GM10248 (cell line): ENCODE data around the gene VWA1.
"Not testable (repeated sequence)": the region's sequence is repeated elsewhere in the genome, so short reads cannot be mapped to it uniquely, and the experiment has no call there.

Experiments
- CTCF ChIA-PET: fragments of 300-600 bp; sonication (Branson Sonifier 250); formaldehyde crosslinking; extraction: SDS; loops from one replicate; lab custom pipeline; 2021; ENCODE audit warnings: antibody characterized with exemption; lab: Yijun Ruan, JAX
- POLR2A ChIA-PET: fragments of 350-650 bp; sonication (Branson Sonifier 250); formaldehyde crosslinking; extraction: SDS; loops from one replicate; lab custom pipeline; 2020; ENCODE audit warnings: antibody characterized with exemption; lab: Yijun Ruan, JAX
- DNase-seq: peaks from one replicate; pipeline ENCODE4 v3.0.0; 2012; ENCODE audit errors: extremely low spot score
- TF ChIP-seq, protein P1 (sequence below): IDR thresholded peaks from 2 replicates; pipeline ENCODE4 v1.5.1; 2012; ENCODE audit warnings: mild to moderate bottlenecking, low read depth; ENCODE audit errors: extremely low read depth, missing control alignments, control extremely low read depth

VWA1 gene

DNA sequence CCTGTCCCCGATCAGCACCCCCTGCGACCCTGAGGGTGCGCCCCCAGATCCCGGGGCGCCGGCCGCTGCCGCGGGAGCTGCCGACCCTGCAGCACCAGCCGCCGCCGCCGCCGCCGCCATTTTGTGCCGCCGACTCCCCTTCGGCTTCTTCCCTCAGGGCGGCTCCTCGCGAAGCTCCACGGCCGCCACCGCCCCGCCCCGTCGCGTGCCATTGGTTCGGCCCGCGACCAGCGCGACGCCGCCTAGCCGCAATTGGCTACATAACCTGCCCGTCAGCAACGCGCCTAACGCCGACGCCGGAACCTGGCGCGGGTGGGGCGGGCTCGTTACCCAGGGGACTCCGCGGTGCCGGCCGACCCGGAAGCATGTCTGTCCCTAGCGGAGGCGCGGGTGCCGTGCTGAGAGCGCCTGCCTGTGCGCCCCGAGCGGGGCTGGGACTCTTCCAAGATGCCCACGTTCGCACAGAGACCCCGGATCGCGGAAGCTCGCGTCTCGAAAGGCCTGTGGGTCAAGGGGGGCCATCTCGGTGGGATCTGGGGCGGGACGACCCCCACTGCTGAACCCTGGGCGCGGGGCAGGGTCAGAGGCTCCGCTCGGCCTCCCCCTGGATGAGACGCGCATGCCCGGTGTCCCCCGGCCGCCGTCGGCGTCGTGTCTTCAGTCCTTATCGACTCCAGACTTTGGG lies 36.2 kb upstream of the VWA1 start, which contains the start of gene CCNL2:
Gene CCNL2 (minus strand): TSS at position 149 of the 685 bp plus-strand sequence. CDS start 29 bp downstream, at position 120.
- DNase-seq = peak; percentile 99
- ChIA-PET CTCF (interaction anchor here (0.8 to 2.9 kb wide), 12 partner anchors 10 to 106 kb away, joined by 3 to 20 read pairs (median 6); partner anchors contain the start of gene AURKAIP1), POLR2A (interaction anchor here (1.0 to 1.4 kb wide), 3 partner anchors 10 to 27 kb away, joined by 4 to 8 read pairs (median 5); partner anchors contain the start of gene AURKAIP1)
- TF ChIP-seq, protein P1, sequence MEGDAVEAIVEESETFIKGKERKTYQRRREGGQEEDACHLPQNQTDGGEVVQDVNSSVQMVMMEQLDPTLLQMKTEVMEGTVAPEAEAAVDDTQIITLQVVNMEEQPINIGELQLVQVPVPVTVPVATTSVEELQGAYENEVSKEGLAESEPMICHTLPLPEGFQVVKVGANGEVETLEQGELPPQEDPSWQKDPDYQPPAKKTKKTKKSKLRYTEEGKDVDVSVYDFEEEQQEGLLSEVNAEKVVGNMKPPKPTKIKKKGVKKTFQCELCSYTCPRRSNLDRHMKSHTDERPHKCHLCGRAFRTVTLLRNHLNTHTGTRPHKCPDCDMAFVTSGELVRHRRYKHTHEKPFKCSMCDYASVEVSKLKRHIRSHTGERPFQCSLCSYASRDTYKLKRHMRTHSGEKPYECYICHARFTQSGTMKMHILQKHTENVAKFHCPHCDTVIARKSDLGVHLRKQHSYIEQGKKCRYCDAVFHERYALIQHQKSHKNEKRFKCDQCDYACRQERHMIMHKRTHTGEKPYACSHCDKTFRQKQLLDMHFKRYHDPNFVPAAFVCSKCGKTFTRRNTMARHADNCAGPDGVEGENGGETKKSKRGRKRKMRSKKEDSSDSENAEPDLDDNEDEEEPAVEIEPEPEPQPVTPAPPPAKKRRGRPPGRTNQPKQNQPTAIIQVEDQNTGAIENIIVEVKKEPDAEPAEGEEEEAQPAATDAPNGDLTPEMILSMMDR = no peak

DNA sequence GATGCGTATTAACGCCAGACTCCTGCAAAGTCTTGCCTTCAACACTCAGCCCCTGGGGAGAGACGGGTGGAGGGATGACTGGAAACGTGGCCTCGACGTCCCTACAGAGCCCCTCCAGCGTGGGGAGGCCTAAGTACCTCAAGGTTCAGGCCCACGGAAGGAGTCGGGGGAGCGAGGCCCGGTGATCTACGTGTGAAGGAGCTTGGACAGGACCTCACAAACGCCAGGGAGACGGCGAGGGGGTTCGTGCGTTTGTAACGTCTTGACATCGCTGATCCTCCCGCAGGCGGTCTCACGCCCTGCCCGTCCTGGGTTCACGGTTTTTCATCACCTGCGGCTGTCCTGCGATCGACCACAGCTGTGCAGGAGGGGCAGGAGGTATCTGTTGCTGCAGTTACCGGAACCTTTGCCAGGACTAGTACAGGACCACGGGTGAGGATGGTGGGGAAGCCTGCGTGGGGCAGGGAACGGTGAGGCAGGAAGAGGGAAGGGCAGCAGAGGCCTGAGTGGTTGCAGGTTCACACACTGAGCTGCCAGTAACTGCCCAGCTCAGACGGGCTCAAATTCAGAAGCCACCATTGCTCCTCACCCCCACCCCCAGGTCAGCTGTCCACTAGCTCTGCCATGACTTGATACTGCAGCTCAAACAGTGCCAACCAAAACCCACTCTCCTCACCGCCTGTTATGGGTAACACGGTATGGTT lies 35.5 kb upstream of the VWA1 start:
- CTCF ChIA-PET = interaction anchor here (0.9 to 2.9 kb wide), 9 partner anchors 9 to 105 kb away, joined by 3 to 20 read pairs (median 6); partner anchors contain the start of gene AURKAIP1
- POLR2A ChIA-PET = interaction anchor here (1.3 kb wide), 1 partner anchor 24 kb away, joined by 4 read pairs; no protein-coding TSS in a partner anchor
- DNase-seq = no peak
- TF ChIP-seq, protein P1 = no peak

DNA sequence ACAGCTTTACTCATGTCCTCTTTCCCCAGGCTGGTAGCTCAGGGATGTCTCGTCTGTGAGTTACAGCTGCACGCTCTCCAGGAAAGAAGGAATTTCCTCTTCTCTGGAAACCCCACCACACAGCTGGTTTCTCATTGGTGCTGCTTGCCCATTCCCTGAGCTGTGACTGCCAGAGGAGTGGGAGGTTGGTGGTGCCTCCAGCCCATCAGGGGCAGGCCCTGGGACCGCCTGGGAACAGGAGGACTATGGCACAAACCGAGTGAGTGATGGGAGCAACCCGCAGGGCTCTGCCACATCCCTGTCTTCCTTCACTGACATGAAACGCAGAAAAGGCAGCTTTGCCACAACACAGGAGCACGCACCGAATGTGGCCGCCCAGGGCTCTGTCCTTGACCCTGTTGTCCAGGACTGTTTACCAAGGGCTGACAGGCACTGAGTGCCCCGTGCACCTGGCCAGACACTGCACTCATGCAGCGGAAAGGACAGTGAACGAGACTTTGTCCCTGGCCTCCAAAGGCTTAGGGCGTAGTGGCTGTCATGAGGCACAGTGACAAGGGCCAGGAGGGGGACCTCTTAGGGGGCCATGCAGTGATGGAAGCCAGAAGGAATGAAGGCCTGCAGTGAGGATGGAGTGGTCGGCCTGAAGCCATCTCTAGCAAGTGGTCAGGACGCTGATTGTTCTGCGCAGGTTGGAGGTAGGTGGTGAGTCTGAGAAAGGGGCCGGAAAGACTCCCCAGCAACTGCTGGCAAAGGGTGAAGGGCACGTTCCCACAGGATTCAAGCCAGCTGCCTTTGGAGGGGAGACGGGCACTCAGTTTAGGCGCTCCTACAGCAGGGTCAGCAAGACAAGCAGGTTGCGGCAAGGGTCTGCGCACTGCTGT lies 34.7 kb upstream of the VWA1 start:
- no peak for DNase-seq
- ChIA-PET POLR2A (interaction anchor here (1.3 kb wide), 1 partner anchor 25 kb away, joined by 4 read pairs; no protein-coding TSS in a partner anchor), CTCF (interaction anchor here (0.9 to 2.9 kb wide), 9 partner anchors 9 to 104 kb away, joined by 3 to 20 read pairs (median 6); partner anchors contain the start of gene AURKAIP1)
- TF ChIP-seq, protein P1 = no peak

DNA sequence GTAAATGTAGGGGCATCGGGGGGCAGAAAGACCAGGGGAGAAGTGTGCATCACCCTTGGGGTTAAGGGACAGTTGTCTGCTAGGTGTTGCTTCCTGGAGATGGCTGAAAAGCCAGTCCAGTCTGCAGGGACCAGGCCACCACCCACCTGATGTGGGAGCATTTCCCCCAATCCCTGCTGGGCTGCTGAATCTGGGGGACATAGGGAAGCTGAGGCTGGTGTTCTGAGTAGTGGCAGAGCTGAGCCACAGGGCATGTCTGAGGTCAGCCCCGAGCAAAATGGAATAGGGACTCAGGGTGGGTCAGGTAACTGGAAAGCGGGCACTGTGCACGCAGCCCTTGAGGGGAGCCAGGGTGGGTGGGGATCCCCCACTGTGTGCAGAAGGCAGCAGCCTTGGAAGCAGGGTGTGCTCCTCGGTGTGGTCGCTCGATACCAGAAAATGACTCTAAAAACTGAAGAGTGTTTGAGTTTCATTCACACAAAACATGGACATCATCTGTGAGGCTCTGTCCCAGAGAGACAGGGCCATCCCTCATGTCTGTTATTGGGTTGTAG lies 34.0 kb upstream of the VWA1 start:
- no peak for DNase-seq
- ChIA-PET CTCF (interaction anchor here (1.1 to 1.2 kb wide), 2 partner anchors 10 to 40 kb away, joined by 3 to 4 read pairs; no protein-coding TSS in a partner anchor), POLR2A (no interaction called here)
- TF ChIP-seq, protein P1 = no peak

DNA sequence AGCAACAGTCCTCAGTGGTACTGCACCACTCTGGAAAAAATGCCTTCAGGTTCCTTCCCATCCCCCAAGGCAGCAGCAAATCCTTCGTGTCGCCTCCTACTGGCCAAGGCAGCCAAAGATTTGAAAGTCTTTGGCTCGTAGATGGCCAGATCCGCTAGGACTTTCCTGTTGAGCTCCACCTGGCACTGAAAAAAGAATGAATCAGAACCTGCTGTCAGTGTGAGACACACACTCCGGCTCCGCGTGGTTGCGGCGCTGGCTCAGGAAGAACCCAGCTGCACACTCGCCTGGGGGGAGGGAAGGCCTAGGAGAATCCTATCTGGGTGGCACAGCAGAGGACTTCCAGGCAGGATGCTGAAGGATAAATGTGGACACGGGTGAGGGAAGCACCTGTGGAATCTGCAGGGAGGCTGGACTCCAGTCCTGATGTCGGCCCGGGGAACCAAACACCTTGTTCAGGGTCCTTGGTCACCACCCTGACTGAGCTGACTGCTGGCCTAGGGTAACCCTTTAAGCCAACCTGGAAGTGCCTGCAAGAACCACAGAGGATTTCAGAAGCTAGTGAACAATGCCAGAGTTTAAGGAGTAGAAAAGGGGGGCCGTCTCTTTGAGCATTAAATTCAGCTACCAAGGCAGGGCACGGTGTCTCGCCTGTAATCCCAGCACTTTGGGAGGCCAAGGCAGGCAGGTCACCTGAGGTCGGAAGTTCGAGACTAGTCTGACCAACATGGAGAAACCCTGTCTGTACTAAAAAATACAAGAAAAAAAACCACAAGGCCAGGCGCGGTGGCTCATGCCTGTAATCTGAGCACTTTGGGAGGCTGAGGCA lies 33.2 kb upstream of the VWA1 start:
- POLR2A ChIA-PET = no interaction called here

DNA sequence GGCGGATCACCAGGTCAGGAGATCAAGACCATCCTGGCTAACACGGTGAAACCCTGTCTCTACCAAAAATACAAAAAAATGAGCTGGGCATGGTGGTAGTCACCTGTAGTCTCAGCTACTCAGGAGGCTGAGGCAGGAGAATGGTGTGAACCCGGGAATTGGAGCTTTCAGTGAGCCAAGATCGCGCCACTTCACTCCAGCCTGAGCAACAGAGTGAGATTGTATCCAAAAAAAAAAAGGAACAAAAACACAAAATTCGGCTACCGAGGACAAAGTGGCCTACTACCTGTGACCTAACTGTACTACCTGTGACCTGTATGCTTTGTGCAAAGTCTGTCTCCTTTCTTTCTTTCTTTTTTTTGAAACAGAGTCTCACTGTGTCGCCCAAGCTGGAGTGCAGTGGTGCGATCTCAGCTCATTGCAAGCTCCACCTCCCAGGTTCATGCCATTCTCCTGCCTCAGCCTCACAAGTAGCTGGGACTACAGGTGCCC lies 32.5 kb upstream of the VWA1 start:
- POLR2A ChIA-PET, DNase-seq: not testable (repeated sequence)
- CTCF ChIA-PET = interaction anchor here (1.3 to 1.4 kb wide), 2 partner anchors 14 to 38 kb away, joined by 4 to 5 read pairs; no protein-coding TSS in a partner anchor

More for the DNA sequence above, 33.2 kb upstream of the VWA1 start:
- CTCF ChIA-PET = interaction anchor here (1.1 to 1.4 kb wide), 4 partner anchors 11 to 40 kb away, joined by 3 to 5 read pairs (median 4); no protein-coding TSS in a partner anchor
- TF ChIP-seq, protein P1 = peak; percentile 53
- no peak for DNase-seq
